GM12878 (cell line): Measurements from ENCODE around the gene CFAP299. TPM values are rescaled to one million over a fixed set of nuclear protein-coding genes. Genes with fewer than 3 reads are reported as not detected.

Source experiments
- ATAC-seq: fragments of 200-7000 bp; cut with Tn5 transposase; 3 replicates; pipeline ENCODE4 v1.9.1; 2020; ENCODE audit warnings: mild to moderate bottlenecking, moderate library complexity
- BruUV-seq: library from RNA; stranded (reverse); fragments of 400-500 nt; replicated peaks from 2 replicates; lab custom pipeline; 2021; lab: Mats Ljungman, UMichigan
- CTCF ChIA-PET: fragments of 300-600 bp; sonication (Branson Sonifier 250); formaldehyde crosslinking; extraction: SDS; loops from one replicate; lab custom pipeline; 2021; ENCODE audit warnings: inconsistent platforms; lab: Yijun Ruan, JAX
- POLR2A ChIA-PET: fragments of 350-600 bp; formaldehyde crosslinking; extraction: SDS; loops from one replicate; lab custom pipeline; 2021; ENCODE audit warnings: inconsistent platforms; lab: Charles Lee
- RAD21 ChIA-PET: fragments of 300-600 bp; sonication (Branson Sonifier 250); formaldehyde crosslinking; loops from one replicate; lab custom pipeline; 2023; ENCODE audit warnings: antibody characterized with exemption; ENCODE audit not compliant: unreplicated experiment; lab: Charles Lee
- SMC1A ChIA-PET: fragments of 300-600 bp; sonication (Branson Sonifier 250); formaldehyde crosslinking; loops from one replicate; lab custom pipeline; 2023; ENCODE audit not compliant: unreplicated experiment, uncharacterized antibody; lab: Charles Lee
- DNase-seq: peaks from one replicate; pipeline ENCODE4 v3.0.0-alpha.2; 2011; ENCODE audit warnings: low read depth, low spot score
- FAIRE-seq: peaks from 3 replicates; lab custom pipeline; 2011; peaks lifted over from hg19 to GRCh38; lab: Jason Lieb, UNC
- H2AFZ ChIP-seq: 2 replicates; pipeline ENCODE4 v1.6.0; 2011; ENCODE audit warnings: low read depth, low read length, control low read depth; ENCODE audit not compliant: control insufficient read depth
- H3K27ac ChIP-seq: 2 replicates; pipeline ENCODE4 v1.5.1; 2011; ENCODE audit warnings: control low read depth; ENCODE audit not compliant: control insufficient read depth, insufficient read depth
- H3K27me3 ChIP-seq, 2 experiments: replicated peaks in 1 of 2; 2 replicates each; pipeline versions ENCODE4 v1.6.0 to v1.6.1; 2011; ENCODE audit warnings: low read length in 1 of 2; ENCODE audit not compliant: control insufficient read depth in 2 of 2, insufficient read depth in 2 of 2
- H3K36me3 ChIP-seq, 2 experiments: 2 replicates each; pipeline ENCODE4 v1.5.1; 2011; ENCODE audit warnings: low read length in 1 of 2; ENCODE audit not compliant: control insufficient read depth in 2 of 2, insufficient read depth in 2 of 2
- H3K4me1 ChIP-seq: 2 replicates; pipeline ENCODE4 v1.6.1; 2011; ENCODE audit warnings: mild to moderate bottlenecking, low read length, moderate library complexity, mixed read lengths; ENCODE audit not compliant: control insufficient read depth, insufficient read depth
- H3K4me2 ChIP-seq: 2 replicates; pipeline ENCODE4 v1.6.0; 2011; ENCODE audit warnings: control low read depth; ENCODE audit not compliant: control insufficient read depth, insufficient read depth
- H3K4me3 ChIP-seq: fragments of 200-600 bp; sonication (generic); 2 replicates; pipeline ENCODE4 v1.5.1; 2016
- H3K79me2 ChIP-seq: 2 replicates; pipeline ENCODE4 v1.6.0; 2011; ENCODE audit warnings: low read length; ENCODE audit not compliant: control insufficient read depth, insufficient read depth
- H3K9ac ChIP-seq: 2 replicates; pipeline ENCODE4 v1.8.0; 2011; ENCODE audit warnings: low read length, control low read depth, mixed read lengths; ENCODE audit not compliant: control insufficient read depth, insufficient read depth
- H3K9me3 ChIP-seq: replicated peaks from 3 replicates; pipeline ENCODE4 v1.5.1; 2011; ENCODE audit warnings: mild to moderate bottlenecking, low read length; ENCODE audit not compliant: control insufficient read depth, insufficient read depth
- H4K20me1 ChIP-seq: 2 replicates; pipeline ENCODE4 v1.6.0; 2011; ENCODE audit not compliant: control insufficient read depth, insufficient read depth
- DPF2 ChIP-seq: fragments of 450-650 bp; IDR thresholded peaks from 2 replicates; pipeline ENCODE4 v1.6.1; 2017; ENCODE audit warnings: mild to moderate bottlenecking
- IKZF1 ChIP-seq: fragments of 450-650 bp; conservative IDR thresholded peaks from 2 replicates; pipeline ENCODE4 v1.6.1; 2017; ENCODE audit warnings: antibody characterized with exemption, mild to moderate bottlenecking
- IKZF2 ChIP-seq, 2 experiments: fragments of 450-650 bp; IDR thresholded peaks; 2 replicates each; pipeline ENCODE4 v1.6.1; 2017; ENCODE audit warnings: mild to moderate bottlenecking in 2 of 2, moderate library complexity in 2 of 2
- JUNB ChIP-seq: IDR thresholded peaks from 2 replicates; pipeline ENCODE4 v1.6.1; 2016; ENCODE audit warnings: antibody characterized with exemption, mild to moderate bottlenecking
- MTA2 ChIP-seq: fragments of 450-650 bp; IDR thresholded peaks from 2 replicates; pipeline ENCODE4 v1.6.1; 2016; ENCODE audit warnings: low read depth, mild to moderate bottlenecking, moderate library complexity
- MTA3 ChIP-seq: IDR thresholded peaks from 2 replicates; pipeline ENCODE4 v1.6.1; 2012; ENCODE audit warnings: low read length, inconsistent platforms, borderline replicate concordance
- NKRF ChIP-seq: fragments of 450-650 bp; conservative IDR thresholded peaks from 2 replicates; pipeline ENCODE4 v1.6.1; 2017; ENCODE audit warnings: mild to moderate bottlenecking, moderate library complexity
- POU2F2 ChIP-seq: IDR thresholded peaks from 3 replicates; pipeline ENCODE4 v1.6.1; 2011; ENCODE audit warnings: low read depth, mild to moderate bottlenecking, low read length, borderline replicate concordance
- RCOR1 ChIP-seq: conservative IDR thresholded peaks from 2 replicates; pipeline ENCODE4 v1.6.1; 2012; ENCODE audit warnings: low read depth, low read length, improper control_type of control experiment
- RUNX3 ChIP-seq: IDR thresholded peaks from 2 replicates; pipeline ENCODE4 v1.6.1; 2012; ENCODE audit warnings: low read length, inconsistent platforms
- SRF ChIP-seq, 2 experiments: IDR thresholded peaks; 2 replicates each; pipeline ENCODE4 v1.6.1; 2011; ENCODE audit warnings: low read depth in 2 of 2, low read length in 2 of 2, mild to moderate bottlenecking in 1 of 2, moderate library complexity in 1 of 2
- WGBS: methylation state at CpG from one replicate; pipeline ENCODE4 v1.1.6; 2016; ENCODE audit warnings: low lambda C conversion rate; ENCODE audit not compliant: insufficient replicate concordance, insufficient coverage; ENCODE audit errors: missing lambda C conversion rate; 5-methylcytosine and 5-hydroxymethylcytosine counted together
- in situ Hi-C: fragments of 300-500 bp; cut with MboI; formaldehyde crosslinking; loops from 9 replicates; pipeline ENCODE4 v1.14.3; 2018; ENCODE audit warnings: mixed read lengths
- intact Hi-C: fragments of 100-400 bp; cut with micrococcal nuclease; formaldehyde crosslinking; loops from one replicate; pipeline ENCODE4 v1.14.2; 2022; ENCODE audit not compliant: unreplicated experiment
- polyA plus RNA-seq, 11 experiments: library from polyadenylated mRNA; depleted of rRNA in 4 of 11; unstranded in 6 of 11; stranded (reverse) in 5 of 11; fragments of >200 nt; fragmentation: Nextera tagmentation in 4 of 11; fragmentation: Illumina TruSeq in 1 of 11; extraction: Ambion mirVana in 4 of 11; extraction: Trizol in 1 of 11; gene quantifications; 1 replicate in 1 of 11; 2 replicates in 10 of 11; pipeline versions ENCODE4 v1.2.1 to v1.2.3, GENCODE V29; 2011 to 2016; ENCODE audit warnings: inconsistent platforms in 2 of 11, missing spikeins in 2 of 11, low read depth in 1 of 11
- total RNA-seq, 4 experiments: library from RNA; depleted of rRNA in 3 of 4; stranded (reverse); fragments of >200 nt in 3 of 4; fragmentation: Illumina TruSeq in 1 of 4; extraction: Trizol in 1 of 4; gene quantifications; 2 replicates each; pipeline versions ENCODE4 v1.2.1 to v1.2.3, GENCODE V29; 2013 to 2021
- TF ChIP-seq, protein P1 (sequence below): fragments of 150-350 bp; IDR thresholded peaks from 2 replicates; pipeline ENCODE4 v1.6.1; 2016; ENCODE audit warnings: low read depth, low read length
- TF ChIP-seq, protein P2 (sequence below): fragments of 450-650 bp; IDR thresholded peaks from 2 replicates; pipeline ENCODE4 v1.6.1; 2017; ENCODE audit warnings: low read depth, mild to moderate bottlenecking, moderate library complexity

Gene CFAP299
- total and polyA plus RNA-seq, 10 of the 15 experiments (the other 5 are each of a cell fraction or from before 2014, with no cell fraction given): 0.06 to 0.34 TPM; not detected in 8

- TF ChIP-seq JUNB (0 out of 2 replicates have a peak, but pooled peaks have one; percentile 9), SRF (IDR thresholded peaks at IDR 0.05; ENCODE audit: low read depth in 2 of 2, low read length in 2 of 2) (0 out of 4 replicates have a peak, but pooled peaks of 1 of the 2 experiments have one; percentile 35), RCOR1 (no peak), DPF2 (peak; percentile 41; the same call in 1 of the 2 replicates), IKZF2 (IDR thresholded peaks at IDR 0.05) (peak; percentile 36 to 60; a peak in 2 of 4 replicates), MTA3 (no peak), NKRF (no peak), POU2F2 (peak; percentile 78; the same call in 1 of the 3 replicates), MTA2 (peak; percentile 37; the same call in 1 of the 2 replicates), RUNX3 (peak; percentile 55), IKZF1 (peak; percentile 58; the same call in 1 of the 2 replicates)
- TF ChIP-seq, protein P1, sequence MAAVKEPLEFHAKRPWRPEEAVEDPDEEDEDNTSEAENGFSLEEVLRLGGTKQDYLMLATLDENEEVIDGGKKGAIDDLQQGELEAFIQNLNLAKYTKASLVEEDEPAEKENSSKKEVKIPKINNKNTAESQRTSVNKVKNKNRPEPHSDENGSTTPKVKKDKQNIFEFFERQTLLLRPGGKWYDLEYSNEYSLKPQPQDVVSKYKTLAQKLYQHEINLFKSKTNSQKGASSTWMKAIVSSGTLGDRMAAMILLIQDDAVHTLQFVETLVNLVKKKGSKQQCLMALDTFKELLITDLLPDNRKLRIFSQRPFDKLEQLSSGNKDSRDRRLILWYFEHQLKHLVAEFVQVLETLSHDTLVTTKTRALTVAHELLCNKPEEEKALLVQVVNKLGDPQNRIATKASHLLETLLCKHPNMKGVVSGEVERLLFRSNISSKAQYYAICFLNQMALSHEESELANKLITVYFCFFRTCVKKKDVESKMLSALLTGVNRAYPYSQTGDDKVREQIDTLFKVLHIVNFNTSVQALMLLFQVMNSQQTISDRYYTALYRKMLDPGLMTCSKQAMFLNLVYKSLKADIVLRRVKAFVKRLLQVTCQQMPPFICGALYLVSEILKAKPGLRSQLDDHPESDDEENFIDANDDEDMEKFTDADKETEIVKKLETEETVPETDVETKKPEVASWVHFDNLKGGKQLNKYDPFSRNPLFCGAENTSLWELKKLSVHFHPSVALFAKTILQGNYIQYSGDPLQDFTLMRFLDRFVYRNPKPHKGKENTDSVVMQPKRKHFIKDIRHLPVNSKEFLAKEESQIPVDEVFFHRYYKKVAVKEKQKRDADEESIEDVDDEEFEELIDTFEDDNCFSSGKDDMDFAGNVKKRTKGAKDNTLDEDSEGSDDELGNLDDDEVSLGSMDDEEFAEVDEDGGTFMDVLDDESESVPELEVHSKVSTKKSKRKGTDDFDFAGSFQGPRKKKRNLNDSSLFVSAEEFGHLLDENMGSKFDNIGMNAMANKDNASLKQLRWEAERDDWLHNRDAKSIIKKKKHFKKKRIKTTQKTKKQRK: no peak
- TF ChIP-seq, protein P2, sequence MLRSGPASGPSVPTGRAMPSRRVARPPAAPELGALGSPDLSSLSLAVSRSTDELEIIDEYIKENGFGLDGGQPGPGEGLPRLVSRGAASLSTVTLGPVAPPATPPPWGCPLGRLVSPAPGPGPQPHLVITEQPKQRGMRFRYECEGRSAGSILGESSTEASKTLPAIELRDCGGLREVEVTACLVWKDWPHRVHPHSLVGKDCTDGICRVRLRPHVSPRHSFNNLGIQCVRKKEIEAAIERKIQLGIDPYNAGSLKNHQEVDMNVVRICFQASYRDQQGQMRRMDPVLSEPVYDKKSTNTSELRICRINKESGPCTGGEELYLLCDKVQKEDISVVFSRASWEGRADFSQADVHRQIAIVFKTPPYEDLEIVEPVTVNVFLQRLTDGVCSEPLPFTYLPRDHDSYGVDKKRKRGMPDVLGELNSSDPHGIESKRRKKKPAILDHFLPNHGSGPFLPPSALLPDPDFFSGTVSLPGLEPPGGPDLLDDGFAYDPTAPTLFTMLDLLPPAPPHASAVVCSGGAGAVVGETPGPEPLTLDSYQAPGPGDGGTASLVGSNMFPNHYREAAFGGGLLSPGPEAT: peak; percentile 57
- TF ChIP-seq, all 136 proteins: peak for 9
- Histone ChIP-seq H3K9ac (no peak overlapping the region), H3K36me3 (no peaks in the 10 kb centered on the region), H3K27ac (no peak overlapping the region), H3K9me3 (no peaks in the 10 kb centered on the region; the same call in 1 of the 3 replicates), H3K4me3 (no peak overlapping the region), H2AFZ (peak overlapping the region; percentile 16), H3K4me2 (no peak overlapping the region), H3K79me2 (no peaks in the 10 kb centered on the region), H3K4me1 (no peaks in the 10 kb centered on the region), H3K27me3 (no peaks in the 10 kb centered on the region), H4K20me1 (no peaks in the 10 kb centered on the region)
- no TSS peak for BruUV-seq
- ChIA-PET RAD21 (interaction anchor here (0.7 to 1.0 kb wide), 3 partner anchors 14 to 1826 kb away, joined by 3 to 4 read pairs (median 3); no protein-coding TSS in a partner anchor), CTCF (interaction anchor here (1.2 to 1.7 kb wide), 5 partner anchors 9 to 136 kb away, joined by 3 to 6 read pairs (median 5); no protein-coding TSS in a partner anchor), POLR2A (no interaction called here), SMC1A (interaction anchor here (1.1 to 4.3 kb wide), 2 partner anchors 13 to 14 kb away, joined by 3 to 18 read pairs; no protein-coding TSS in a partner anchor)
- in situ Hi-C loops (no loop called here), intact Hi-C loops (no loop called here)
- peak; percentile 35 for DNase-seq
- WGBS: 0% methylated on average over 3 of the region's 3 CpGs
- FAIRE-seq: peak; percentile 81
- peak; percentile 91 for ATAC-seq
Observed at GRCh38 chr4:80913381-80913780, 577.9 kb downstream of the CFAP299 start.
